GM23338 (cell line): ENCODE measurements around the gene NVL.

Experiments used
- CREB1 ChIP-seq: fragments of 250-450 bp; sonication (Bioruptor Pico); IDR thresholded peaks from 2 replicates; pipeline ENCODE4 v1.5.0; 2020; ENCODE audit warnings: low read depth, mild to moderate bottlenecking, moderate library complexity
- EZH2 ChIP-seq: fragments of 200-600 bp; sonication (generic); IDR thresholded peaks from one replicate; pipeline ENCODE4 v1.8.0; 2017; ENCODE audit warnings: antibody characterized with exemption, mild to moderate bottlenecking, low read depth; ENCODE audit not compliant: unreplicated experiment
- EZH2phosphoT487 ChIP-seq: fragments of 200-600 bp; sonication (generic); IDR thresholded peaks from one replicate; pipeline ENCODE4 v1.8.1; 2018; ENCODE audit warnings: antibody characterized with exemption; ENCODE audit not compliant: unreplicated experiment
- JUNB ChIP-seq: IDR thresholded peaks from one replicate; pipeline ENCODE4 v1.6.1; 2016; ENCODE audit warnings: antibody characterized with exemption; ENCODE audit not compliant: unreplicated experiment
- NANOG ChIP-seq: IDR thresholded peaks from 2 replicates; pipeline ENCODE4 v1.6.1; 2016; ENCODE audit warnings: antibody characterized with exemption, borderline replicate concordance
- POLR2AphosphoS5 ChIP-seq: IDR thresholded peaks from 2 replicates; pipeline ENCODE4 v1.6.1; 2016; ENCODE audit warnings: antibody characterized with exemption, low read depth
- STAT1 ChIP-seq: IDR thresholded peaks from one replicate; pipeline ENCODE4 v1.6.1; 2016; ENCODE audit warnings: antibody characterized with exemption; ENCODE audit not compliant: unreplicated experiment
- ZNF114 ChIP-seq: fragments of 250-450 bp; sonication (Bioruptor Pico); IDR thresholded peaks from 2 replicates; pipeline ENCODE4 v1.5.0; 2020; ENCODE audit warnings: mild to moderate bottlenecking, moderate library complexity
- ZNF331 ChIP-seq: fragments of 250-450 bp; sonication (Bioruptor Pico); IDR thresholded peaks from 2 replicates; pipeline ENCODE4 v1.5.0; 2020; ENCODE audit warnings: low read depth, mild to moderate bottlenecking, moderate library complexity
- TF ChIP-seq, protein P1 (sequence below), 2 experiments: fragments of 200-600 bp in 1 of 2; sonication (generic) in 1 of 2; conservative IDR thresholded peaks; 2 replicates each; pipeline versions ENCODE4 v1.5.1 to v1.6.1; 2016 to 2017; ENCODE audit warnings: antibody characterized with exemption in 2 of 2, low read depth in 2 of 2, mild to moderate bottlenecking in 2 of 2, moderate library complexity in 1 of 2
- TF ChIP-seq, protein P2 (sequence below): IDR thresholded peaks from one replicate; pipeline ENCODE4 v1.6.1; 2018; ENCODE audit warnings: antibody characterized with exemption; ENCODE audit not compliant: unreplicated experiment
- TF ChIP-seq, protein P3 (sequence below): IDR thresholded peaks from 2 replicates; pipeline ENCODE4 v1.6.1; 2016; ENCODE audit warnings: antibody characterized with exemption
- TF ChIP-seq, protein P4 (sequence below): fragments of 250-450 bp; sonication (Bioruptor Pico); IDR thresholded peaks from 2 replicates; pipeline ENCODE4 v1.5.0; 2020; ENCODE audit warnings: mild to moderate bottlenecking, moderate library complexity

DNA sequence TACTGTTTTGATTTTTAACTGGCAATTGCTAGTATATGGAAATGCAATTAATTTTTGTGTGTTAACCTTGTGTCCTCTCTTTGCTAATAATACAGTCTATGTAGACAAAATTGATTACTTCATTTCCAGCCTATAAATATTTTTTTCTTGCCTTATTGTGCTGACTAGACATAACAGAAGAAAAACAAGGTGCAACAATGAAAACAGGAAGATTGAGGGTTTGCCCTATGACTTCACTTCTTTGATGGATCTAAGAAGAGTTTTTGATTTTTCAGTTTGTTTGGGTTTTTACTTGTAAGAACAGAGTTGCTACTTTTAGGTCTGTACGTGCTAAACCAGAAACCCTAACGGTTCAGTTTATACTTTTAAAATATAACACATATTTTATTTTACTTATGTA lies 18.2 kb upstream of the NVL start:
- TF ChIP-seq, protein P1, sequence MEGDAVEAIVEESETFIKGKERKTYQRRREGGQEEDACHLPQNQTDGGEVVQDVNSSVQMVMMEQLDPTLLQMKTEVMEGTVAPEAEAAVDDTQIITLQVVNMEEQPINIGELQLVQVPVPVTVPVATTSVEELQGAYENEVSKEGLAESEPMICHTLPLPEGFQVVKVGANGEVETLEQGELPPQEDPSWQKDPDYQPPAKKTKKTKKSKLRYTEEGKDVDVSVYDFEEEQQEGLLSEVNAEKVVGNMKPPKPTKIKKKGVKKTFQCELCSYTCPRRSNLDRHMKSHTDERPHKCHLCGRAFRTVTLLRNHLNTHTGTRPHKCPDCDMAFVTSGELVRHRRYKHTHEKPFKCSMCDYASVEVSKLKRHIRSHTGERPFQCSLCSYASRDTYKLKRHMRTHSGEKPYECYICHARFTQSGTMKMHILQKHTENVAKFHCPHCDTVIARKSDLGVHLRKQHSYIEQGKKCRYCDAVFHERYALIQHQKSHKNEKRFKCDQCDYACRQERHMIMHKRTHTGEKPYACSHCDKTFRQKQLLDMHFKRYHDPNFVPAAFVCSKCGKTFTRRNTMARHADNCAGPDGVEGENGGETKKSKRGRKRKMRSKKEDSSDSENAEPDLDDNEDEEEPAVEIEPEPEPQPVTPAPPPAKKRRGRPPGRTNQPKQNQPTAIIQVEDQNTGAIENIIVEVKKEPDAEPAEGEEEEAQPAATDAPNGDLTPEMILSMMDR (conservative IDR thresholded peaks at IDR 0.05; ENCODE audit: low read depth in 2 of 2) = no peak
- TF ChIP-seq EZH2phosphoT487 (no peak), CREB1 (CRISPR knock-in tag) (no peak), POLR2AphosphoS5 (no peak), JUNB (no peak), EZH2 (no peak), ZNF331 (CRISPR knock-in tag) (no peak), STAT1 (no peak), ZNF114 (CRISPR knock-in tag) (no peak), NANOG (no peak)
- TF ChIP-seq, protein P2, sequence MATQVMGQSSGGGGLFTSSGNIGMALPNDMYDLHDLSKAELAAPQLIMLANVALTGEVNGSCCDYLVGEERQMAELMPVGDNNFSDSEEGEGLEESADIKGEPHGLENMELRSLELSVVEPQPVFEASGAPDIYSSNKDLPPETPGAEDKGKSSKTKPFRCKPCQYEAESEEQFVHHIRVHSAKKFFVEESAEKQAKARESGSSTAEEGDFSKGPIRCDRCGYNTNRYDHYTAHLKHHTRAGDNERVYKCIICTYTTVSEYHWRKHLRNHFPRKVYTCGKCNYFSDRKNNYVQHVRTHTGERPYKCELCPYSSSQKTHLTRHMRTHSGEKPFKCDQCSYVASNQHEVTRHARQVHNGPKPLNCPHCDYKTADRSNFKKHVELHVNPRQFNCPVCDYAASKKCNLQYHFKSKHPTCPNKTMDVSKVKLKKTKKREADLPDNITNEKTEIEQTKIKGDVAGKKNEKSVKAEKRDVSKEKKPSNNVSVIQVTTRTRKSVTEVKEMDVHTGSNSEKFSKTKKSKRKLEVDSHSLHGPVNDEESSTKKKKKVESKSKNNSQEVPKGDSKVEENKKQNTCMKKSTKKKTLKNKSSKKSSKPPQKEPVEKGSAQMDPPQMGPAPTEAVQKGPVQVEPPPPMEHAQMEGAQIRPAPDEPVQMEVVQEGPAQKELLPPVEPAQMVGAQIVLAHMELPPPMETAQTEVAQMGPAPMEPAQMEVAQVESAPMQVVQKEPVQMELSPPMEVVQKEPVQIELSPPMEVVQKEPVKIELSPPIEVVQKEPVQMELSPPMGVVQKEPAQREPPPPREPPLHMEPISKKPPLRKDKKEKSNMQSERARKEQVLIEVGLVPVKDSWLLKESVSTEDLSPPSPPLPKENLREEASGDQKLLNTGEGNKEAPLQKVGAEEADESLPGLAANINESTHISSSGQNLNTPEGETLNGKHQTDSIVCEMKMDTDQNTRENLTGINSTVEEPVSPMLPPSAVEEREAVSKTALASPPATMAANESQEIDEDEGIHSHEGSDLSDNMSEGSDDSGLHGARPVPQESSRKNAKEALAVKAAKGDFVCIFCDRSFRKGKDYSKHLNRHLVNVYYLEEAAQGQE = no peak
- TF ChIP-seq, protein P3, sequence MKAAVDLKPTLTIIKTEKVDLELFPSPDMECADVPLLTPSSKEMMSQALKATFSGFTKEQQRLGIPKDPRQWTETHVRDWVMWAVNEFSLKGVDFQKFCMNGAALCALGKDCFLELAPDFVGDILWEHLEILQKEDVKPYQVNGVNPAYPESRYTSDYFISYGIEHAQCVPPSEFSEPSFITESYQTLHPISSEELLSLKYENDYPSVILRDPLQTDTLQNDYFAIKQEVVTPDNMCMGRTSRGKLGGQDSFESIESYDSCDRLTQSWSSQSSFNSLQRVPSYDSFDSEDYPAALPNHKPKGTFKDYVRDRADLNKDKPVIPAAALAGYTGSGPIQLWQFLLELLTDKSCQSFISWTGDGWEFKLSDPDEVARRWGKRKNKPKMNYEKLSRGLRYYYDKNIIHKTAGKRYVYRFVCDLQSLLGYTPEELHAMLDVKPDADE = no peak
- TF ChIP-seq, protein P4, sequence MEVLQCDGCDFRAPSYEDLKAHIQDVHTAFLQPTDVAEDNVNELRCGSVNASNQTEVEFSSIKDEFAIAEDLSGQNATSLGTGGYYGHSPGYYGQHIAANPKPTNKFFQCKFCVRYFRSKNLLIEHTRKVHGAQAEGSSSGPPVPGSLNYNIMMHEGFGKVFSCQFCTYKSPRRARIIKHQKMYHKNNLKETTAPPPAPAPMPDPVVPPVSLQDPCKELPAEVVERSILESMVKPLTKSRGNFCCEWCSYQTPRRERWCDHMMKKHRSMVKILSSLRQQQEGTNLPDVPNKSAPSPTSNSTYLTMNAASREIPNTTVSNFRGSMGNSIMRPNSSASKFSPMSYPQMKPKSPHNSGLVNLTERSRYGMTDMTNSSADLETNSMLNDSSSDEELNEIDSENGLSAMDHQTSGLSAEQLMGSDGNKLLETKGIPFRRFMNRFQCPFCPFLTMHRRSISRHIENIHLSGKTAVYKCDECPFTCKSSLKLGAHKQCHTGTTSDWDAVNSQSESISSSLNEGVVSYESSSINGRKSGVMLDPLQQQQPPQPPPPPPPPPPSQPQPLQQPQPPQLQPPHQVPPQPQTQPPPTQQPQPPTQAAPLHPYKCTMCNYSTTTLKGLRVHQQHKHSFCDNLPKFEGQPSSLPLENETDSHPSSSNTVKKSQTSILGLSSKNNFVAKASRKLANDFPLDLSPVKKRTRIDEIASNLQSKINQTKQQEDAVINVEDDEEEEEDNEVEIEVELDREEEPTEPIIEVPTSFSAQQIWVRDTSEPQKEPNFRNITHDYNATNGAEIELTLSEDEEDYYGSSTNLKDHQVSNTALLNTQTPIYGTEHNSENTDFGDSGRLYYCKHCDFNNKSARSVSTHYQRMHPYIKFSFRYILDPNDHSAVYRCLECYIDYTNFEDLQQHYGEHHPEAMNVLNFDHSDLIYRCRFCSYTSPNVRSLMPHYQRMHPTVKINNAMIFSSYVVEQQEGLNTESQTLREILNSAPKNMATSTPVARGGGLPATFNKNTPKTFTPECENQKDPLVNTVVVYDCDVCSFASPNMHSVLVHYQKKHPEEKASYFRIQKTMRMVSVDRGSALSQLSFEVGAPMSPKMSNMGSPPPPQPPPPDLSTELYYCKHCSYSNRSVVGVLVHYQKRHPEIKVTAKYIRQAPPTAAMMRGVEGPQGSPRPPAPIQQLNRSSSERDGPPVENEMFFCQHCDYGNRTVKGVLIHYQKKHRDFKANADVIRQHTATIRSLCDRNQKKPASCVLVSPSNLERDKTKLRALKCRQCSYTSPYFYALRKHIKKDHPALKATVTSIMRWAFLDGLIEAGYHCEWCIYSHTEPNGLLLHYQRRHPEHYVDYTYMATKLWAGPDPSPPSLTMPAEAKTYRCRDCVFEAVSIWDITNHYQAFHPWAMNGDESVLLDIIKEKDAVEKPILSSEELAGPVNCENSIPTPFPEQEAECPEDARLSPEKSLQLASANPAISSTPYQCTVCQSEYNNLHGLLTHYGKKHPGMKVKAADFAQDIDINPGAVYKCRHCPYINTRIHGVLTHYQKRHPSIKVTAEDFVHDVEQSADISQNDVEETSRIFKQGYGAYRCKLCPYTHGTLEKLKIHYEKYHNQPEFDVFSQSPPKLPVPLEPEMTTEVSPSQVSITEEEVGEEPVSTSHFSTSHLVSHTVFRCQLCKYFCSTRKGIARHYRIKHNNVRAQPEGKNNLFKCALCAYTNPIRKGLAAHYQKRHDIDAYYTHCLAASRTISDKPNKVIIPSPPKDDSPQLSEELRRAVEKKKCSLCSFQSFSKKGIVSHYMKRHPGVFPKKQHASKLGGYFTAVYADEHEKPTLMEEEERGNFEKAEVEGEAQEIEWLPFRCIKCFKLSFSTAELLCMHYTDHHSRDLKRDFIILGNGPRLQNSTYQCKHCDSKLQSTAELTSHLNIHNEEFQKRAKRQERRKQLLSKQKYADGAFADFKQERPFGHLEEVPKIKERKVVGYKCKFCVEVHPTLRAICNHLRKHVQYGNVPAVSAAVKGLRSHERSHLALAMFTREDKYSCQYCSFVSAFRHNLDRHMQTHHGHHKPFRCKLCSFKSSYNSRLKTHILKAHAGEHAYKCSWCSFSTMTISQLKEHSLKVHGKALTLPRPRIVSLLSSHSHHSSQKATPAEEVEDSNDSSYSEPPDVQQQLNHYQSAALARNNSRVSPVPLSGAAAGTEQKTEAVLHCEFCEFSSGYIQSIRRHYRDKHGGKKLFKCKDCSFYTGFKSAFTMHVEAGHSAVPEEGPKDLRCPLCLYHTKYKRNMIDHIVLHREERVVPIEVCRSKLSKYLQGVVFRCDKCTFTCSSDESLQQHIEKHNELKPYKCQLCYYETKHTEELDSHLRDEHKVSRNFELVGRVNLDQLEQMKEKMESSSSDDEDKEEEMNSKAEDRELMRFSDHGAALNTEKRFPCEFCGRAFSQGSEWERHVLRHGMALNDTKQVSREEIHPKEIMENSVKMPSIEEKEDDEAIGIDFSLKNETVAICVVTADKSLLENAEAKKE = no peak
